ENCODE measurements around the gene CNGA2. TPM values are rescaled to one million over a fixed set of nuclear protein-coding genes. Genes with fewer than 3 reads are reported as not detected.

Gene CNGA2
- total RNA-seq, 1 experiment from 2014 or later, result not detected

DNA sequence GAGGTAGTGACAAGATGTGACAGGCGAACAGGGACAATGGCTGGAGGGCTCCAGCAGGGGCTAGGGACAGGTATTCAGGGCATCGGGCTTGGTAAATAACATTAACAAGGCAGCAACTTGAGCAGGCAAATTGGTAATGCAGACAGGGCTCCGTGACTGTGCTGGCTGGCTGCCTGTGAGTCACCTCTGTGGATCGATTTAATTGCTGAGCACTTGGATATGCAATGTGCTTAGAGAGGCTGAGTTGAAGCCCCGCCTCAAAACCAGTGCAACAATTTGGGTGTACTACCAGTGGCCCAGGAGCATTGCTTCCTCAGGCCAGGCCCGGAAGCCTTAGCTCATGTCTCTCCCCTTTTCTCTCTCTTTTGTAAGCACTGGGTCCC, 19.5 kb downstream of the CNGA2 start:
- Histone ChIP-seq H3K4me3 (ENCODE audit: low read depth, low read length) (no peak overlapping the region), H3K9me3 (no peaks in the 10 kb centered on the region), H3K4me1 (no peaks in the 10 kb centered on the region), H3K27me3 (replicated peaks; ENCODE audit: control insufficient read depth, insufficient read depth, low read length) (no peaks in the 10 kb centered on the region), H3K36me3 (ENCODE audit: control insufficient read depth, insufficient read depth, low read length) (no peaks in the 10 kb centered on the region)
- Mint-ChIP-seq H3K4me1 (ENCODE audit: low read depth, unreplicated experiment) (no peaks in the 10 kb centered on the region), H3K36me3 (ENCODE audit: insufficient read depth, unreplicated experiment) (no peaks in the 10 kb centered on the region), H3K4me3 (ENCODE audit: unreplicated experiment) (no peak overlapping the region), H3K27ac (ENCODE audit: unreplicated experiment) (no peak overlapping the region), H3K27me3 (ENCODE audit: insufficient read depth, unreplicated experiment) (peaks cover 19% of the 10 kb centered on the region), H3K9me3 (ENCODE audit: unreplicated experiment) (no peaks in the 10 kb centered on the region)
- POLR2A ChIA-PET, result no interaction called here
- no TSS peak for BruUV-seq (replicated peaks)
- intact Hi-C loops (cut with micrococcal nuclease; ENCODE audit: unreplicated experiment), result no loop called here
- TF ChIP-seq, protein P1, sequence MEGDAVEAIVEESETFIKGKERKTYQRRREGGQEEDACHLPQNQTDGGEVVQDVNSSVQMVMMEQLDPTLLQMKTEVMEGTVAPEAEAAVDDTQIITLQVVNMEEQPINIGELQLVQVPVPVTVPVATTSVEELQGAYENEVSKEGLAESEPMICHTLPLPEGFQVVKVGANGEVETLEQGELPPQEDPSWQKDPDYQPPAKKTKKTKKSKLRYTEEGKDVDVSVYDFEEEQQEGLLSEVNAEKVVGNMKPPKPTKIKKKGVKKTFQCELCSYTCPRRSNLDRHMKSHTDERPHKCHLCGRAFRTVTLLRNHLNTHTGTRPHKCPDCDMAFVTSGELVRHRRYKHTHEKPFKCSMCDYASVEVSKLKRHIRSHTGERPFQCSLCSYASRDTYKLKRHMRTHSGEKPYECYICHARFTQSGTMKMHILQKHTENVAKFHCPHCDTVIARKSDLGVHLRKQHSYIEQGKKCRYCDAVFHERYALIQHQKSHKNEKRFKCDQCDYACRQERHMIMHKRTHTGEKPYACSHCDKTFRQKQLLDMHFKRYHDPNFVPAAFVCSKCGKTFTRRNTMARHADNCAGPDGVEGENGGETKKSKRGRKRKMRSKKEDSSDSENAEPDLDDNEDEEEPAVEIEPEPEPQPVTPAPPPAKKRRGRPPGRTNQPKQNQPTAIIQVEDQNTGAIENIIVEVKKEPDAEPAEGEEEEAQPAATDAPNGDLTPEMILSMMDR (IDR thresholded peaks at IDR 0.05; ENCODE audit: insufficient read depth in 1 of 2, low read depth in 1 of 2, low read length in 1 of 2, severe bottlenecking in 1 of 2, unreplicated experiment in 1 of 2), result no peak
- DNase-seq, result no peak
- CTCF ChIA-PET, result interaction anchor here (1.0 to 1.2 kb wide), 3 partner anchors 879 to 904 kb away, joined by 3 to 11 read pairs (median 5); no protein-coding TSS in a partner anchor

DNA sequence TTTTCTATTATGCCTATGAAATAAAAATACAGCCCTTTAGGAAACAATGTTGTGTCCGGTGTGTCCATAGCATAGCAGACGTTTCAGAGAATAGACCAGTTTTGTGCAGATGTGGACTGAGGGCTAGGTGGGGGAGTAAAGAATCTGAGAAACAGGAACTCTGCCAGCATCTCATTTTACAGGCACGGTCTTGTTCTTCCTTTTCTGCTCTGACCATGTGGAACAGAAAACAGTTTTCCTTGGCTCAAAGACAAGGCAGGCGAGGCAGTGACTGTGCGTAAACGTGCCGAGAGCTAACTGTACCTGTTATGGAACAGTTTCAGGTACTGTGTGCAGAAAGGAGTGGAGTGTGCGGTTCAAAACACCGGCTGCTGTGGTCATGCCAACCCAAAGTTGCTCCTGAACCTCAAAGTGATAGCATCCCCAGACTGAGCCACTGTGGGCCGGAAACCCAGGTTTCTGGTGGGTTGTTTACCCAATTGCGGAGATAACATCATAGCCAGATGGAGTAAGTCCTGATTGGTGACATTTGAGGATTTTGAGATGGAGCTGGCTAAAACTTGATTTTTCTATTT, 20.2 kb downstream of the CNGA2 start:
- H3K4me1 ChIP-seq, result no peaks in the 10 kb centered on the region
- no peaks in the 10 kb centered on the region for H3K36me3 ChIP-seq (ENCODE audit: control insufficient read depth, insufficient read depth, low read length)
- H3K9me3 Mint-ChIP-seq (ENCODE audit: unreplicated experiment), result no peaks in the 10 kb centered on the region
- H3K27me3 ChIP-seq (replicated peaks; ENCODE audit: control insufficient read depth, insufficient read depth, low read length), result no peaks in the 10 kb centered on the region
- TF ChIP-seq, protein P1 (IDR thresholded peaks at IDR 0.05; ENCODE audit: insufficient read depth in 1 of 2, low read depth in 1 of 2, low read length in 1 of 2, severe bottlenecking in 1 of 2, unreplicated experiment in 1 of 2), result no peak
- no peaks in the 10 kb centered on the region for H3K4me1 Mint-ChIP-seq (ENCODE audit: low read depth, unreplicated experiment)
- H3K4me3 ChIP-seq (ENCODE audit: low read depth, low read length), result no peak overlapping the region
- no TSS peak for BruUV-seq (replicated peaks)
- H3K27ac Mint-ChIP-seq (ENCODE audit: unreplicated experiment), result no peak overlapping the region
- ChIA-PET CTCF (interaction anchor here (1.1 kb wide), 1 partner anchor 13 kb away, joined by 7 read pairs; no protein-coding TSS in a partner anchor), POLR2A (no interaction called here)
- peaks cover 19% of the 10 kb centered on the region for H3K27me3 Mint-ChIP-seq (ENCODE audit: insufficient read depth, unreplicated experiment)
- H3K36me3 Mint-ChIP-seq (ENCODE audit: insufficient read depth, unreplicated experiment), result no peaks in the 10 kb centered on the region
- no peaks in the 10 kb centered on the region for H3K9me3 ChIP-seq
- no peak for DNase-seq
- H3K4me3 Mint-ChIP-seq (ENCODE audit: unreplicated experiment), result no peak overlapping the region
- intact Hi-C loops (cut with micrococcal nuclease; ENCODE audit: unreplicated experiment), result no loop called here

DNA sequence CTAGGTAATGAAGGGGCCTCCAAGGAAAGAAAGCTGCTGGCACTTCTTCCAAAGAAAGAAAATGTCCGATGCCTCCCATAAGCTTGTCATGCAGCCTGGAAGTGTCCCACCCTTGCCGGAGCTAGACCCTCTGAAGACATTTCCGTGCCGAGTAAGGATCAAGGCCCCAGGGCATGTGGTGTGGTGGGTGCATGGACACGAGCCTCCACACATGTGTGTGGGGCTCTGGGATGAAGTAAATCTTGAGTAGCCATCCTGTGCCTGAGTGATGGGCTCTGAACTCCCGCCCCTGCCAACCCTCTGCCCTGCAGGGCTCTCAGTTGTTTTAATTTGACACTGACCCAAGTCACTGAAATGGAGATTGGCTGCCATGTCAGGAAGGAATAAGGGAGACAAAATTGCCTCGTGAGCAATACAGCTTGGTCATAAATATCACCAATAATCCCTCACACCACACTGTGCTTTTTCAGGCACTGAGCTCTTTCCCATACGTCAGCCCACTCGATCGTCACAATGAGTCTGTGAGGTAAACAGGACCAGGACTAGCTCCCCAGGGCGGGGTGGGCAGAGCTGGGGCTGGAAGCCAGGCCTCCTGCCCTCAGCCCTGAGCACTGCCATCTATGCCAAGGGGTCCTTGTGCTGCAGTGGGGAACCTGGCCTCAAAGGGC, 24.6 kb downstream of the CNGA2 start:
- Histone ChIP-seq H3K36me3 (ENCODE audit: control insufficient read depth, insufficient read depth, low read length) (no peaks in the 10 kb centered on the region), H3K9me3 (no peaks in the 10 kb centered on the region), H3K27me3 (replicated peaks; ENCODE audit: control insufficient read depth, insufficient read depth, low read length) (no peaks in the 10 kb centered on the region), H3K4me1 (no peaks in the 10 kb centered on the region), H3K4me3 (ENCODE audit: low read depth, low read length) (no peak overlapping the region)
- Mint-ChIP-seq H3K4me1 (ENCODE audit: low read depth, unreplicated experiment) (no peaks in the 10 kb centered on the region), H3K27ac (ENCODE audit: unreplicated experiment) (no peak overlapping the region), H3K9me3 (ENCODE audit: unreplicated experiment) (no peaks in the 10 kb centered on the region), H3K36me3 (ENCODE audit: insufficient read depth, unreplicated experiment) (no peaks in the 10 kb centered on the region), H3K27me3 (ENCODE audit: insufficient read depth, unreplicated experiment) (peaks cover 13% of the 10 kb centered on the region), H3K4me3 (ENCODE audit: unreplicated experiment) (no peak overlapping the region)
- TF ChIP-seq, protein P1 (IDR thresholded peaks at IDR 0.05; ENCODE audit: insufficient read depth in 1 of 2, low read depth in 1 of 2, low read length in 1 of 2, severe bottlenecking in 1 of 2, unreplicated experiment in 1 of 2), result no peak
- POLR2A ChIA-PET, result no interaction called here
- CTCF ChIA-PET, result no interaction called here
- intact Hi-C loops (cut with micrococcal nuclease; ENCODE audit: unreplicated experiment), result no loop called here
- no peak for DNase-seq
- no TSS peak for BruUV-seq (replicated peaks)
